DMS53 treated with DMSO at 0.1 percent for 48 hours (cell line): Measurements from ENCODE around the gene SPINK7.
"Not testable (repeated sequence)": the region's sequence is repeated elsewhere in the genome, so short reads cannot be mapped to it uniquely, and the experiment has no call there.

Experiments
- DNase-seq: peaks from one replicate; lab custom pipeline; 2025; ENCODE audit not compliant: unreplicated experiment; lab: John Stamatoyannopoulos, UW

SPINK7 gene

DNA sequence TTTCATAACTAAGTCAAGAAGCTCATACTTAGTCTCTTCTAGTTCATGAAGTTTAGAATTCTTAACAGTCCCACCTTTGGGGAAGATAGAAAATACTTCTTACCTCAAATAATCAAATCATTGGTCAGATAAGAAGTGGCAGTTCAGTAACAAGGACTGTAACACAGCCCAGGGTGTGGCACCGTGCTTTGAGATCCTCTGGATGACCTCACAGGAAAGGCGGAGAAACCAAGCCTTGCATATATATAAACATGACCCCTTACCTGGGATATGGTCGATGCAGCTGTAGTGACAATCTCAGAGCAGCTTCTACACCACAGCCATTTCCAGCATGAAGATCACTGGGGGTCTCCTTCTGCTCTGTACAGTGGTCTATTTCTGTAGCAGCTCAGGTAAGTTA is at the start of gene SPINK7:
SPINK7 (plus strand) TSS at position 271 of the 400 bp plus-strand sequence; CDS start at position 332, 61 bp downstream.
- DNase-seq: no peak

DNA sequence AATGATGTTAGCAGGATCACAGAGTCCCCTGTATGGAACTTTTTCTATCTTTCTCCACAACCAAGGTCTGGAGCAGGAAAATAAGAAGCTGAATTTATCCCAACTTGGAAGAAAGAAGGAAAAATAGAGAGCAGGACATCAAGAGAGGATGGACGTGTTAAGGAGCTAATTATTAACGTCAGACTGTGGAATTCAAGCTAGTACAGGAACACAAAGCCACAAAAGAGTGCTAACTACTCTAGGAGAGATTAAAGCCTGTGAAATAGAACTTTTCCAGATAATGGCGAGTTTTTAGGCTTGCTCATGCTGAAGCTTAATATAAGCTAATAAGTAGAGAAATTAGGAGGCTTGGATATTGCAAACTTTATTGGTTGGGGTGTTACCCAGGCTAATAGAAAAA is 44.3 kb upstream of the SPINK7 start:
- DNase-seq: no peak

DNA sequence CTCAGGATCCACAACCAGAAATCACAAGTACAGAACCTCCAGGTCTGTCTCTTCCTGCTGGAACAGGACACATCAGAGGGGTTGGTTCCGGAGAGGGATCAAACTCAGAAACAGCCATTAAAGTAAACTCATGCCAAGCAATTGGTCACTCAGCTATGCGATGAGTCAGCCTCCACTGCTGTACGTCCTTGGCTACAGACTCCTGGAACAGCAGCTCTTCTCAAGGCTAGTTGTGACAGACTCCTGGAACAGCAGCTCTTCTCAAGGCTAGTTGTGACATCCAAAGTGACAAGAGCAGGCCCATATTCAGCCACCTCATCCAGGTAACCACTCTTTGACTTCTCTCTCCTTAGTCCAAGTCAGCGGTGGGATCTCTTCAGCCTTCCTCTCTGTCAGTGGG is 43.7 kb upstream of the SPINK7 start, which contains the start of gene SPINK13:
SPINK13 (plus strand) TSS at position 229 of the 400 bp plus-strand sequence. CDS start 1,279 bp downstream, outside the sequence.
- DNase-seq: peak; percentile 42

GRCh38 chr5:148275129-148275528 is 37.1 kb upstream of the SPINK7 start:
- not testable (repeated sequence) for DNase-seq

DNA sequence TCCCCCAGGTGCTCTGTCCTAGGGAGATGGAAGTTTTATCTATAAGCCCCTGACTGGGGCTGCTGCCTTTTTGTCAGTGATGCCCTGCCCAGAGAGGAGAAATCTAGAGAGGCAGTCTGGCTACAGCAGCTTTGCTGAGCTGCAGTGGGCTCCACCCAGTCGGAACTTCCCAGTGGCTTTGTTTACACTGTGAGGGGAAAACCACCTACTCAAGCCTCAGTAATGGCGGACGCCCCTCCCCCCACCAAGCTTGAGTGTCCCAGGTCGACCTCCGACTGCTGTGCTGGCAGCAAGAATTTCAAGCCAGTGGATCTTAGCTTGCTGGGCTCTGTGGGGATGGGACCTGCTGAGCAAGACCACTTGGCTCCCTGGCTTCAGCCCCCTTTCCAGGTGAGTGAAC is 31.3 kb upstream of the SPINK7 start:
- peak; percentile 4 for DNase-seq

DNA sequence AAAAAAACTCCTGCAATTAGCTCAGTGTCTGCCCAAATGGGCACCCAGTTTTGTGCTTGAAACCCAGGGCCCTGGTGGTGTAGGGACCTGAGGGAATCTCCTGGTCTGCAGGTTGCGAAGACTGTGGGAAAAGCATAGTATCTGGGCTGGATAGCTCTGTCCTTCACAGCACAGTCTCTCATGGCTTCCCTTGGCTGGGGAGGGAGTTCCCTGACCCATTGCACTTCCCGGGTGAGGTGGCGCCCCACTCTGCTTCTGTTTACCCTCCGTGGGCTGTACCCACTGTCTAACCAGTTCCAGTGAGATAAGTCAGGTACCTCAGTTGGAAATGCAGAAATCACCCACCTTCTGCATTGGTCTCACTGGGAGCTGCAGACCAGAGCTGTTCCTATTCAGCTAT is 30.9 kb upstream of the SPINK7 start:
- DNase-seq: not testable (repeated sequence)

- DNase-seq: peak; percentile 34
These were observed 21.7 kb upstream of the SPINK7 start for GRCh38 chr5:148290271-148291195.

GRCh38 chr5:148297731-148298130 is 14.5 kb upstream of the SPINK7 start:
- DNase-seq: no peak

DNA sequence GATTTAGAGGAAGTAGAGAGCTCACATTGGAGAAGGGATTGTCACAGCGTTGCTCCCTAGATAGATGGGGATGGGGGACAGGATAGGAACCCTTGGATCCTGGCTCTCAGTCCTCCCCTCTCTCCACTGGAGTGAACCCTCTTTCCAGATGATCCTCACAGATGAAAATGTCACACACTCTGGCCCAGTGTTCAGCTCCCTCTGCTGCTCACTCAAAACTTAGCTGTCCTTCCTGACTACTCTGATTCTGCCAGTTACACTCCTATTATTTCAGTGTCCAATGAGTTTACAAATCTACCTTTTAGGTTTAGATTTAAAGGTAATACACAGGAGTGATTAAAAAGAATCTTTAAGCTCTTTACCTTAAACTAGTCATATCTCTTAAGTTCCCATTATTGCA is 5.8 kb upstream of the SPINK7 start:
- no peak for DNase-seq

DNA sequence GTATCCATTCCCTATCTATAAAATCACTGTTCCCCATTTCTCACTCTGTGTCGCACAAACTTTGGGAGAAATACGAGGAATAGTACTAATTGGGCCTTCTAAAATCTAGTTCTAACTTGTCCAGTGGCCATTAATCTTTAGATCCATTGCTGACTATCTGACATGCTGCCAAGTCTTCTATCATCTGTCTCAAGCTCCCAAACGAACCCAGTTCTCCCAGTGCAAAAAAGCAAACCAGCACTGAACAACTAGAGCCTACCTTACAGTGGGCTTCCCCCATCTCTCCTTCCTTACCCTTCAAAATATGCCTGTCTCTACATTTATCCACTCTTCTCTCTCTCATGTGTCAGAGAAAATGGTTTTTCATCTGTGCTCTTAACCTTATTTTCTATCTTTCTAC is 3.2 kb upstream of the SPINK7 start:
- no peak for DNase-seq

DNA sequence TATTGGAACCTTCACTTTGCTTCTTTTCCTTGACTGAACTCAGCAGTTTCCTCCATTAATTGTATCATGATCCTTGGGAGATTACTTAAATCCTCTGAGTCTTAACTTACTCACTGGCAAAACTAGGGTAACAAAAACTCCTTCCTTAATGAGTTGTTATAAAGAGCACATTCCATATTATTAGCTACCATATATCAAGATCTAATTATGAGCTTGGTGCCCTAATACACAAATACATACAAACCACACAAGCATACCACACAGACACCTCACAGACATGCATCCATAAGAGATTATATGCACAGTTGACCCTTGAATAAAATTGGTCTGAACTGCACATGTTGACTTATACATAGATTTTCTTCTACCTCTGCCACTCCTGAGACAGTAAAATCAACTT is 2.5 kb upstream of the SPINK7 start:
- no peak for DNase-seq

DNA sequence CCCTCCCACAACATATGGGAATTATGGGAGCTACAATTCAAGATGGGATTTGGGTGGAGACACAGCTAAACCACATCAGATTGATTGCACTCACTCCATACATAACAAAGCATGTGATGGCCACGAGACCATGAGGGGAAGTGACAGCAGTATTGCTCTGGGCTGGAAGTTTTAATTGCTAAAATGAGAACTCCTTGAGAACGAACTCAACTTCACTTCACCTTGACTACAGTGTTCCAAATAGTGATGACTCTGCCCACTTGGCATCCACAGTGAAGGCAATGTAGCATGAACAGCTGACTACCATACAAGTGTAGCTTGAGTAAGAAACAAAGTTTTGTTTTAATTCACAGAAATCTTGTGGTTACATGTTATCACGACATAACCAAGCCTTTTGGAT is 739 bp upstream of the SPINK7 start:
- DNase-seq: no peak

DNA sequence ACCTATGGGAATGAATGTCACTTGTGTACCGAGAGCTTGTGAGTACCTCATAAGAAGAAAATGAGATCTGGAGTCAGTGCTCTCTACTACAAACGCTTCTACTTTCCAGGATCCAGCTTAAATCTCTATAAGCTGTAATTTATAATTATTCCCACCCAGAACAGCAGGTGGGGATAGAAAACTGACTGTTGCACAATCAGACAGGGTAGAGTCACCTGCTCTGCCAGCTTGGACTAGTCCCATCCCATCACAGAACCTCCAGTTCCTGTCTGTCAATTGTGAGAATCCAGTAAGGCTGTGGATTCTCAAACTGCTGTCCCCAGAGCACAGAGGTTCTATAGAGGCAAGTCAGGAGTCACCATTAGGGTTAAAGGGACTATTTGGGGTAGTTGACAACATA is 2.0 kb downstream of the SPINK7 start:
- DNase-seq: no peak

GRCh38 chr5:148314731-148315130 is 2.5 kb downstream of the SPINK7 start:
- DNase-seq: no peak

DNA sequence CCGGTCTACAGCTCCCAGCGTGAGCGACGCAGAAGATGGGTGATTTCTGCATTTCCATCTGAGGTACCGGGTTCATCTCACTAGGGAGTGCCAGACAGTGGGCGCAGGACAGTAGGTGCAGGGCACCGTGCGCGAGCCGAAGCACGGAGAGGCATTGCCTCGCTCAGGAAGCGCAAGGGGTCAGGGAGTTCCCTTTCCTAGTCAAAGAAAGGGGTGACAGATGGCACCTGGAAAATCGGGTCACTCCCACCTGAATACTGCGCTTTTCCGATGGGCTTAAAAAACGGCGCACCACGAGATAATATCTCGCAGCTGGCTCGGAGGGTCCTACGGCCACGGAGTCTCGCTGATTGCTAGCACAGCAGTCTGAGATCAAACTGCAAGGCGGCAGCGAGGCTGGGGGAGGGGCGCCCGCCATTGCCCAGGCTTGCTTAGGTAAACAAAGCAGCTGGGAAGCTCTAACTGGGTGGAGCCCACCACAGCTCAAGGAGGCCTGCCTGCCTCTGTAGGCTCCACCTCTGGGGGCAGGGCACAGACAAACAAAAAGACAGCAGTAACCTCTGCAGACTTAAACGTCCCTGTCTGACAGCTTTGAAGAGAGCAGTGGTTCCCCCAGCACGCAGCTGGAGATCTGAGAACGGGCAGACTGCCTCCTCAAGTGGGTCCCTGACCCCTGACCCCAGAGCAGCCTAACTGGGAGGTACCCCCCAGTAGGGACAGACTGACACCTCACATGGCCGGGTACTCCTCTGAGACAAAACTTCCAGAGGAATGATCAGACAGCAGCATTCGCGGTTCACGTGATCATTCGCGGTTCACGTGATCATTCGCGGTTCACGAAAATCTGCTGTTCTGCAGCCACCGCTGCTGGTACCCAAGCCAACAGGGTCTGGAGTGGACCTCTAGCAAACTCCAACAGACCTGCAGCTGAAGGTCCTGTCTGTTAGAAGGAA is 8.1 kb downstream of the SPINK7 start:
- DNase-seq: peak; percentile 39

DNA sequence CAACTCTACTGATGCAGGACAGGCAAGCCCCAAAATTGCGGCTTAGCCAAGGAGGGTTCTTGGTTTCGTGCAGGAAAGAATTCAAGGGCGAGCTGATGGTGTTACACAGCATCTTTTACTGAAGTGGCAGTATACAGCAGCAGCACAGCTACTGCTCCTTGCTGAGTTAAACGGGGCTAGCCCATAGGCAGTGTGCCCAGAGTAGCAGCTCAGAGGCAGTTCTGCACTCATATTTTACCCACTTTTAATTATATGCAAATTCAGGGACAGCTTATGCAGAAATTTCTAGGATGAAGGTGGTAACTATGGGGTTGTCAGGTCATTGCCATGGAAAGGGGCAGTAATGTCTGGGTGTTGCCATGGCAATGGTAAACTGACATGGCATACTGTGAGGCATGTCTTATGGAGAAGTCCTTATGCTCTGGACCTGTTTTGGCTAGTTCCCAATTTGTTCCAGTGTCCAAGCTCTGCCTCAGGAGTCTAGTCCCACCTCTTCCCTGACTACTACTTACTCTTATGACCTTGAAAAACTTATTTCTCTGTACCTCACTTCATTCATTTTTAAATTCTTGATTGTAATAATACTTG is 21.1 kb downstream of the SPINK7 start:
- no peak for DNase-seq

- no peak for DNase-seq
These were observed 23.0 kb downstream of the SPINK7 start, which contains the start of gene SPINK9 for GRCh38 chr5:148335259-148335658. SPINK9 (plus strand) TSS chr5:148335559; CDS start chr5:148335614, 55 bp downstream.

DNA sequence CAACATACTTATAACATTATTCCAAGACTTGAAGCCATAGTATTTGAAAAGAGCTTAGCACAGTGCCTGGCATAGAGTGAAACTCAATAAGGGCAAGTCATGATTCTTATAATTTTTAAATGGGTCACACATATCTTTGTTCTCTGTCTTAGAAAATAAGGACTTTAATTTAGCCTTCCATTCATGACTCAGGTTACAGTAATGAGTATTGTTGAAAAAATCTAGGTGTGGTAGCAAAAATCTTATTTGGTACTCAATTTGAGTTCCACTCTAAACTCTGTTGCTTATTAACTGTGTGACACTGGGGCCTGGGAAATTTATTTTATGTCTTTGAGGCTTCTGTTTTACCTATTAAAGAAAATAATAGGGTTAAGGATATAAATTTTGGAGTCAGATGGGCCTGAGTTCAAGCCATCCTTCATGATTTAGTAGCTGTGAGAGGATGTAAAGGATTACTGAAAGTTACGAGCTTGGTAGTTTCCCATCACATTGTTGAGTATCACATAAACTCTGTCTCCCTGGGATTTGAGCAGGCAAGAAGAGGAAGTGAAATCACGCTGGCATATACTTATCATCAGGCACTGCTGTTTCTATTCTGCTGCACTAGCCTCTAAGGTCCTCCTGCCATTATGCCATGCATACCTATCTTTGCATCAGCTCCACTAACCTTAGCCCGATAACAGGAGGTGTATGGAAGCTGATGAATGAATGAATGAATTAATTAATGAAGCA is 24.6 kb downstream of the SPINK7 start:
- DNase-seq: no peak

DNA sequence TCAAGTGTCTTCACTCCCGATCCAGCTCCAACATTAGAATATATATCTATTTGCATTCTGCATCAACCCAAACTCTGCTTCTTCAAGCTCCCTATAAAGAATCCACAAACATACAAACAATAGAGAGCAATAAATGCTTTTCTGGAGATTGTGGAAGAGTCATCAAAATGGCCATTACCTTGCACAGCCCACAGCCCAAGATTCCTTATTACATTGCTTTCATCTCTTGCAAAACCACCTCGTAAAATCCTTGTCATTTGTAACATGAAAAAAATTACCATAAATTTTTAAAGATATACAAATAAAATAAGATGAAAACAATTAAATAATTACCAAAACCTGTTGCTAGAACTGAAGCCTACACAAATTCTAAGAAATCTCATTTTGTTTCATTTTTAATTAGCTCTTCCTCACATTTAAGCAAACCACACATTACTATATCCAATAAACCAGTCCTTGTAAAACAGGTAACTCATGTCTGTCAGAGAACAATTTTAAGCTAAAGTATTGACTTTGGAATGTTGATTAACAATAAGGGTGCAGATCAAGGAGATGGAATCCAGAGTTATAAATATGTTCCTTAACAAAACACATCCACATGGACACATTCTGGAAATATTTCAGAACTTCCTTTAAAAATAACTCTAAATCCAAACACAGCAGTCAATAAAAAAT is 30.3 kb downstream of the SPINK7 start:
- DNase-seq: no peak

DNA sequence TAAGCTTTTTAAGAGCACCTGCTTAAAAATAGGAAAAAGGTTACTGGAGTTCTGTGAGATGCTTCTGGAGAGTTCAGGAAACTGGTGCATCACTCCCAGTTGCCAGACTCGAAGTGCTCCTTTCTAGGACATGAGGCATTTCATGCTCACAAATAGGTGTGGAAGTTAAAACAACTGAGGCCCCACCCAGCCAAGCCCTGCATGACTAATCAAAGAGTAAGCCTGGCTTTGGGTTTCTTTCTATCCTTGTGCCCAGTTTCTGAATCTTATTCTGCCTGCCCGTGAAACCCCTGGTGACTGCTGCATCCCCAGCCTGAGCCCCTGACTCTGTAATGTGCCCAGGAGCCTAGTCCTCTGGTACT is 30.8 kb downstream of the SPINK7 start:
- DNase-seq: no peak
